HTERT RPE-1 (cell line): ENCODE data around the gene EDC3.

Source experiments
- in situ Hi-C: fragments of 300-500 bp; cut with MboI; formaldehyde crosslinking; loops from 4 replicates; pipeline ENCODE4 v1.14.3; 2020; ENCODE audit warnings: low sequenced_read_pairs

Gene EDC3

GRCh38 chr15:74589826-74590225 lies 106.0 kb downstream of the EDC3 start:
- in situ Hi-C loops, result no loop called here

- in situ Hi-C loops, result no loop called here
Measured at GRCh38 chr15:74585857-74586256, 110.0 kb downstream of the EDC3 start.

DNA sequence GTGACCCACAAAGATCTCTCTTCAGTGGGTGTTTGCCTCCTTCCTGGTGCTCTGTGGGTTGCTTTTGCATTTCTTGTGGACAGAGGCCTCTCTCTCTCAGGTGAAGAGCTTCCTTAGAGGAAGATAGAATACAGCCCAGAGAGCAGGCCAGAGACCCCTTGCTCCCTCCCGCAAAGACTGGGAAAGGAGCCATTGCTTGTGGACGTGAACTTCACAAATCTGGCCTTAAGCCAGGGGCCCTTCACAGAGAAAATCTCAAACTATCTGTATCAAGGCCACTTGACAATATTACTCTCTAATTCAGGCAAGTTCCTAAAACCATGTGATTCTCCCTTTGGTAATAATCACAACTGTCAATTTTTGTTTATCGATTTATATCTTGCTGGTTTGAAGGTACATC lies 110.6 kb downstream of the EDC3 start:
- in situ Hi-C loops, result no loop called here

GRCh38 chr15:74584779-74585178 lies 111.0 kb downstream of the EDC3 start:
- in situ Hi-C loops, result no loop called here

DNA sequence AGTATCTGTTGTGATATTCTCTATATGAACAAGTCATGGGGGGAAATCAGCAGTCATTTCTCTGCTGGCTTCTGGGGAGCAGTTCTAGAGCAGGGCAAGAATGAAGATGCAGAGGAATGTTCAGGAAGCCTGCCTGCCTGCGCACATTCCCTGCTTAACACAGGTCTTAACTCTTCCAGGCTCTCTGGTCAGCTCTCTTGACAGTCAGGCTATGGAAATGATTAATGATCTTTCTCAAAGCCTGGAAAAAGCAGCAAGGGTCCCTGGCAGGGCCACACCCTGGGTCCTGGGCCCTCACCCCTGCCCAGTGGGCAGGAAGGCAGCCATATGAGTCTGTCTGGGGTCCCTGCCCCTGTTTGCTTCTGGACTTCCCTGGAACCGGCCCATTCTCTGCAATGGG lies 111.6 kb downstream of the EDC3 start:
- in situ Hi-C loops, result no loop called here
